H1 (cell line): ENCODE results near the gene CBX4. TPM values are rescaled to one million over a fixed set of nuclear protein-coding genes. Genes with fewer than 3 reads are reported as not detected.
A peak's percentile ranks its signal among the peaks of the same experiment; 100 is the strongest.

ENCODE experiments used
- CTCF ChIA-PET: fragments of 300-600 bp; sonication (Branson Sonifier 250); formaldehyde crosslinking; loops from one replicate; lab custom pipeline; 2021; ENCODE audit not compliant: partially characterized antibody; lab: Charles Lee
- POLR2A ChIA-PET: fragments of 300-600 bp; sonication (Branson Sonifier 250); formaldehyde crosslinking; loops from one replicate; lab custom pipeline; 2021; ENCODE audit warnings: inconsistent platforms; ENCODE audit not compliant: partially characterized antibody; lab: Charles Lee
- DNase-seq, 2 experiments: peaks; one replicate each; pipeline versions ENCODE4 v3.0.0 to v3.0.0-alpha.2; 2010 to 2022; ENCODE audit warnings: low spot score in 2 of 2, low read depth in 1 of 2, mixed read lengths in 1 of 2
- FAIRE-seq: peaks from 2 replicates; lab custom pipeline; 2011; peaks lifted over from hg19 to GRCh38; lab: Jason Lieb, UNC
- H2AFZ ChIP-seq: 2 replicates; pipeline ENCODE4 v1.8.1; 2012; ENCODE audit warnings: low read length, inconsistent platforms
- H2AK5ac ChIP-seq: 2 replicates; pipeline ENCODE4 v1.6.1; 2013; ENCODE audit warnings: low read depth, low read length
- H2BK120ac ChIP-seq: replicated peaks from 2 replicates; pipeline ENCODE3; 2013; ENCODE audit warnings: low read depth, low read length, inconsistent platforms
- H2BK12ac ChIP-seq: 2 replicates; pipeline ENCODE4 v1.6.1; 2013; ENCODE audit warnings: low read depth, low read length
- H2BK15ac ChIP-seq: 2 replicates; pipeline ENCODE4 v1.6.1; 2013; ENCODE audit warnings: low read length
- H2BK20ac ChIP-seq: 2 replicates; pipeline ENCODE4 v1.6.1; 2013; ENCODE audit warnings: low read length
- H2BK5ac ChIP-seq: 2 replicates; pipeline ENCODE4 v1.6.1; 2013; ENCODE audit warnings: low read depth, low read length
- H3K14ac ChIP-seq: 2 replicates; pipeline ENCODE4 v1.6.1; 2013; ENCODE audit warnings: inconsistent platforms; ENCODE audit not compliant: insufficient read length
- H3K18ac ChIP-seq: 2 replicates; pipeline ENCODE4 v1.6.1; 2013; ENCODE audit warnings: low read length; ENCODE audit errors: extremely low read depth
- H3K23ac ChIP-seq: 2 replicates; pipeline ENCODE4 v1.6.1; 2013; ENCODE audit warnings: inconsistent platforms; ENCODE audit not compliant: insufficient read length
- H3K23me2 ChIP-seq: 2 replicates; pipeline ENCODE4 v1.6.1; 2013; ENCODE audit warnings: low read depth, low read length
- H3K27ac ChIP-seq: 2 replicates; pipeline ENCODE4 v1.6.1; 2011; ENCODE audit warnings: low read depth, low read length, inconsistent platforms
- H3K27me3 ChIP-seq, 4 experiments: replicated peaks in 1 of 4; 1 replicate in 1 of 4; 2 replicates in 3 of 4; pipeline versions ENCODE4 v1.6.1 to v1.8.1; 2011 to 2013; ENCODE audit warnings: low read length in 3 of 4, mild to moderate bottlenecking in 3 of 4, inconsistent platforms in 2 of 4, mixed read lengths in 2 of 4, moderate library complexity in 1 of 4; ENCODE audit not compliant: control insufficient read depth in 3 of 4, insufficient read depth in 3 of 4; ENCODE audit errors: extremely low read depth in 1 of 4
- H3K36me3 ChIP-seq, 4 experiments: 2 replicates each; pipeline versions ENCODE4 v1.6.1 to v1.8.1; 2011 to 2013; ENCODE audit warnings: mild to moderate bottlenecking in 4 of 4, low read length in 3 of 4, moderate library complexity in 2 of 4, control low read depth in 1 of 4, inconsistent platforms in 1 of 4; ENCODE audit not compliant: insufficient read depth in 4 of 4, control insufficient read depth in 2 of 4
- H3K4ac ChIP-seq: replicated peaks from 2 replicates; pipeline ENCODE3; 2013; ENCODE audit warnings: low read length, low read depth, mixed read lengths, inconsistent platforms; ENCODE audit not compliant: insufficient read length
- H3K4me1 ChIP-seq, 4 experiments: replicated peaks in 1 of 4; 1 replicate in 1 of 4; 2 replicates in 3 of 4; pipeline versions ENCODE4 v1.6.1 to v1.8.1; 2011 to 2013; ENCODE audit warnings: low read length in 3 of 4, inconsistent platforms in 2 of 4, mixed read lengths in 1 of 4; ENCODE audit not compliant: insufficient read depth in 4 of 4, control insufficient read depth in 3 of 4
- H3K4me2 ChIP-seq, 2 experiments: 2 replicates each; pipeline versions ENCODE4 v1.6.1 to v1.8.1; 2011 to 2013; ENCODE audit warnings: low read depth in 2 of 2, low read length in 2 of 2, control low read depth in 1 of 2, inconsistent platforms in 1 of 2, mild to moderate bottlenecking in 1 of 2; ENCODE audit not compliant: insufficient read depth in 1 of 2
- H3K4me3 ChIP-seq, 4 experiments: fragments of 200-600, 300-600 bp in 1 of 4; sonication (generic), shearing (Covaris generic), sonication (Bioruptor Twin) in 1 of 4; 2 replicates each; pipeline versions ENCODE4 v1.5.1 to v1.8.1; 2011 to 2016; ENCODE audit warnings: low read length in 4 of 4, low read depth in 3 of 4, control low read depth in 2 of 4, inconsistent platforms in 2 of 4, mild to moderate bottlenecking in 2 of 4, mixed read lengths in 1 of 4, moderate library complexity in 1 of 4; ENCODE audit not compliant: insufficient read depth in 2 of 4; ENCODE audit errors: extremely low read depth in 1 of 4
- H3K56ac ChIP-seq: replicated peaks from 2 replicates; pipeline ENCODE3; 2013; ENCODE audit warnings: low read depth, mild to moderate bottlenecking, mixed read lengths, low read length, inconsistent platforms; ENCODE audit not compliant: insufficient read length
- H3K79me1 ChIP-seq: 2 replicates; pipeline ENCODE4 v1.6.1; 2013; ENCODE audit warnings: low read depth, low read length, control low read depth
- H3K79me2 ChIP-seq, 2 experiments: 2 replicates each; pipeline versions ENCODE4 v1.6.1 to v1.8.1; 2012 to 2013; ENCODE audit warnings: low read length in 2 of 2, mild to moderate bottlenecking in 2 of 2, inconsistent platforms in 1 of 2; ENCODE audit not compliant: insufficient read depth in 2 of 2, control insufficient read depth in 1 of 2
- H3K9ac ChIP-seq, 4 experiments: replicated peaks in 1 of 4; 1 replicate in 1 of 4; 2 replicates in 3 of 4; pipeline versions ENCODE4 v1.6.1 to v1.8.1; 2011 to 2013; ENCODE audit warnings: low read depth in 3 of 4, low read length in 3 of 4, control low read depth in 2 of 4, mild to moderate bottlenecking in 2 of 4, moderate library complexity in 2 of 4, inconsistent platforms in 1 of 4; ENCODE audit errors: extremely low read depth in 1 of 4
- H3K9me3 ChIP-seq, 2 experiments: 2 replicates each; pipeline versions ENCODE4 v1.6.1 to v1.8.1; 2012 to 2013; ENCODE audit warnings: mild to moderate bottlenecking in 2 of 2, moderate library complexity in 2 of 2, control low read depth in 1 of 2, inconsistent platforms in 1 of 2, low read depth in 1 of 2, low read length in 1 of 2, mixed read lengths in 1 of 2; ENCODE audit not compliant: insufficient read depth in 2 of 2
- H4K20me1 ChIP-seq, 2 experiments: replicated peaks in 1 of 2; 2 replicates each; pipeline versions ENCODE3 to v1.8.1; 2011 to 2013; ENCODE audit warnings: inconsistent platforms in 2 of 2, low read length in 2 of 2, mild to moderate bottlenecking in 1 of 2; ENCODE audit not compliant: insufficient read depth in 2 of 2, control insufficient read depth in 1 of 2
- H4K5ac ChIP-seq: 2 replicates; pipeline ENCODE4 v1.6.1; 2013; ENCODE audit warnings: low read length, low read depth, mixed read lengths, inconsistent platforms; ENCODE audit not compliant: insufficient read length
- H4K8ac ChIP-seq: 2 replicates; pipeline ENCODE4 v1.8.0; 2013; ENCODE audit warnings: mild to moderate bottlenecking, moderate library complexity, low read length, inconsistent platforms; ENCODE audit not compliant: insufficient read depth; ENCODE audit errors: extremely low read depth
- H4K91ac ChIP-seq: replicated peaks from 2 replicates; pipeline ENCODE3; 2013; ENCODE audit warnings: low read length, mixed read lengths, inconsistent platforms; ENCODE audit not compliant: insufficient read length
- BRCA1 ChIP-seq: IDR thresholded peaks from 2 replicates; pipeline ENCODE4 v1.6.1; 2012; ENCODE audit warnings: low read depth, low read length, improper control_type of control experiment
- KDM4A ChIP-seq: IDR thresholded peaks from one replicate; pipeline ENCODE4 v1.7.1; 2012; ENCODE audit warnings: low read depth, mild to moderate bottlenecking, moderate library complexity, low read length, inconsistent platforms; ENCODE audit not compliant: severe bottlenecking
- POU5F1 ChIP-seq: IDR thresholded peaks from 2 replicates; pipeline ENCODE4 v1.6.1; 2011; ENCODE audit warnings: low read depth, mild to moderate bottlenecking, low read length, moderate library complexity
- RXRA ChIP-seq: IDR thresholded peaks from 2 replicates; pipeline ENCODE4 v1.6.1; 2011; ENCODE audit warnings: low read depth, mild to moderate bottlenecking, low read length, moderate library complexity; ENCODE audit not compliant: insufficient read depth
- ZNF274 ChIP-seq: IDR thresholded peaks from 2 replicates; pipeline ENCODE4 v1.7.0; 2012; ENCODE audit warnings: low read length, borderline replicate concordance; ENCODE audit errors: extremely low read depth
- WGBS, 2 experiments: shearing (Covaris generic) in 1 of 2; methylation state at CpG; one replicate each; pipeline versions ENCODE4 v1.1.6 to v1.1.7; 2013 to 2015; ENCODE audit warnings: low lambda C conversion rate in 2 of 2, mixed read lengths in 2 of 2, inconsistent platforms in 1 of 2, low coverage in 1 of 2, missing lambda C conversion rate in 1 of 2; ENCODE audit not compliant: insufficient replicate concordance in 2 of 2, insufficient coverage in 1 of 2, insufficient read length in 1 of 2; ENCODE audit errors: extremely low coverage in 1 of 2, missing lambda C conversion rate in 1 of 2; 5-methylcytosine and 5-hydroxymethylcytosine counted together
- polyA plus RNA-seq, 7 experiments: library from polyadenylated mRNA; depleted of rRNA in 3 of 7; stranded (reverse) in 5 of 7; unstranded in 2 of 7; fragments of >200 nt in 5 of 7; fragments of 200-250 nt in 2 of 7; gene quantifications; 1 replicate in 5 of 7; 2 replicates in 1 of 7; 4 replicates in 1 of 7; pipeline versions ENCODE4 v1.2.1 to v1.2.3, GENCODE V29; 2011 to 2013; ENCODE audit warnings: missing spikeins in 2 of 7, mixed read lengths in 2 of 7
- total RNA-seq: library from RNA; stranded (reverse); fragmentation: NEBNext Ultra II Directional; extraction: Animal tissue kit (Norgen Biotek cat#: 25700); gene quantifications from 2 replicates; pipeline ENCODE4 v1.2.1, GENCODE V29; 2021

CBX4 gene
- total and polyA plus RNA-seq, 2 of the 8 experiments (the other 6 are each of a cell fraction or from before 2014, with no cell fraction given): 1.8 to 4.0 TPM

DNA sequence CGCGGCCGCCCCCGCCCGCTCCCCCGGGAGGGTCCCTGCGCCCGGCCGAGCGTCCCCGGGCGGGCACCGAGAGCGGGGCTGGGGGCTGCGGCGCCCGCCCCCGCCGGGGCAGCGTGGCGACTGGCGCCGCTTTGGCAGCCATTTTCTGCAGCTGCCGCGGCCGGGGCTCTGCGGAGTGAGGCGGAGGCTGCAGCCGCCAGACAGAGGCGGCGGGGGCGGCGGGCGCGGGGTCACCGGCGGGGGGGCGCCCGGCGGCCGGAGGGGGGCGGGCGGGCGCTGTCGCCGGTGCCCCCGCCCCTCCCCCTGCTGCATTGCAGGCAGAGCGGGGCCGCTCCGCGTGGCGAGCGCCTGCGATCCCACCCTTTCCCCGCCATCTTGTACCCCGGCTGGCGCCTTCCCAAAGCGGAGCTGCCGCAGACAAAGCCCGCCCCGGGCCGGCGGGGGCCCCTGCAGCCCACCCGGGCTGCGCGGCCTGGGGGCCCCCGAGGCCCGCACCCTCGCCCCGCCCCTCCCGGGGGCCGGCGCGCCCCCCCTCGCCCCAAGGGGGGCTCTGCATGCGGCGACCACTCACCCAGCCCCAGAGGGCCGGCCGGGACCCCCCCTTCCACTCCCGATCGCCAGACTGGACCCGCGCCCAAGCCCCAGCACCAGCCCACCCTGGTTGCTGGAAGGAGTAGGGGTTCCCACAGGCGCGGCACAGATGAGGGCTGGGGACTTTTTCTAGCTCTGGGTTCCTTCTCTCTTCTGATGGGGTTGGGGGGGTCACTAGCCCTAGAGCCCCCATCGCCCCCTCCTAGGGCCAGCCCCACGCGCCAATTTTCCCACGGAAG is 25.7 kb downstream of the CBX4 start:
- peaks cover 0 to 16% of the 10 kb centered on the region in 2 experiments for H4K20me1 ChIP-seq
- peaks cover 86 to 95% (median 93%) of the 10 kb centered on the region in 4 experiments for H3K27me3 ChIP-seq
- H4K91ac ChIP-seq: peak overlapping the region; percentile 59
- no peak overlapping the region for H3K14ac ChIP-seq
- POLR2A ChIA-PET: interaction anchor here (0.9 to 24.0 kb wide), 14 partner anchors 8 to 136 kb away, joined by 3 to 374 read pairs (median 6); partner anchors contain the start of genes CBX4 and CBX8
- H3K4me1 ChIP-seq: peaks cover 0 to 41% (median 35%) of the 10 kb centered on the region in 4 experiments; a peak in 6 of 7 replicates
- no peak overlapping the region for H3K23ac ChIP-seq
- WGBS, 2 experiments: no CpG with 5 or more reads among the region's 89 CpGs
- no peak overlapping the region; the same call in 1 of the 2 replicates for H2BK5ac ChIP-seq
- CTCF ChIA-PET: interaction anchor here (0.9 to 24.7 kb wide), 9 partner anchors 8 to 110 kb away, joined by 6 to 576 read pairs (median 9); partner anchors contain the start of genes CBX4 and CBX8
- no peak overlapping the region for H2BK20ac ChIP-seq
- peaks cover 6% of the 10 kb centered on the region; the same call in 1 of the 2 replicates for H3K23me2 ChIP-seq
- no peaks in the 10 kb centered on the region for H3K9me3 ChIP-seq
- no peak overlapping the region for H4K5ac ChIP-seq
- H2BK12ac ChIP-seq: no peak overlapping the region
- no peak overlapping the region for H3K56ac ChIP-seq
- peak overlapping the region; percentile 59 for H3K4ac ChIP-seq
- peak overlapping the region; percentile 78 for H3K18ac ChIP-seq
- H2AK5ac ChIP-seq: no peak overlapping the region
- H3K79me1 ChIP-seq: no peaks in the 10 kb centered on the region
- peak overlapping the region in 1 of 4 experiments; percentile 53; a peak in 2 of 8 replicates for H3K4me3 ChIP-seq
- peak overlapping the region; percentile 57 to 65; a peak in 3 of 4 replicates for H3K4me2 ChIP-seq
- no peak overlapping the region for H2BK120ac ChIP-seq
- peaks cover 0 to 15% (median 0%) of the 10 kb centered on the region in 4 experiments; a peak in 1 of 8 replicates for H3K36me3 ChIP-seq
- no peak overlapping the region for H2AFZ ChIP-seq
- DNase-seq (peak in 1 of 2 experiments; percentile 63), FAIRE-seq (no peak)
- no peak overlapping the region for H3K27ac ChIP-seq
- H3K79me2 ChIP-seq: no peaks in the 10 kb centered on the region
- no peak overlapping the region for H3K9ac ChIP-seq
- H2BK15ac ChIP-seq: no peak overlapping the region
- peak overlapping the region; percentile 74; the same call in 1 of the 2 replicates for H4K8ac ChIP-seq
- TF ChIP-seq POU5F1 (no peak), KDM4A (peak; percentile 1), RXRA (no peak), ZNF274 (no peak), BRCA1 (no peak)
